Keratinocyte (primary cell): ENCODE data around the gene CWC27. TPM values are rescaled to one million over a fixed set of nuclear protein-coding genes. Genes with fewer than 3 reads are reported as not detected.

Experiments used
- DNase-seq: peaks from one replicate; pipeline ENCODE4 v3.0.0-alpha.2; 2011; ENCODE audit warnings: low read depth, missing footprints, low spot score
- FAIRE-seq: peaks from 2 replicates; lab custom pipeline; 2011; peaks lifted over from hg19 to GRCh38; lab: Jason Lieb, UNC
- H2AFZ ChIP-seq: 2 replicates; pipeline ENCODE4 v1.6.0; 2012; ENCODE audit warnings: low read length, control low read depth, inconsistent platforms; ENCODE audit not compliant: control insufficient read depth
- H3K27ac ChIP-seq: 2 replicates; pipeline ENCODE4 v1.5.1; 2011; ENCODE audit warnings: low read length; ENCODE audit not compliant: control insufficient read depth, insufficient read depth
- H3K27me3 ChIP-seq: 3 replicates; pipeline ENCODE4 v1.6.0; 2011; ENCODE audit warnings: low read length; ENCODE audit not compliant: control insufficient read depth, insufficient read depth; ENCODE audit errors: extremely low read depth
- H3K36me3 ChIP-seq, 2 experiments: 2 replicates in 1 of 2; 3 replicates in 1 of 2; pipeline ENCODE4 v1.5.1; 2011; ENCODE audit warnings: low read length in 2 of 2, mild to moderate bottlenecking in 1 of 2; ENCODE audit not compliant: control insufficient read depth in 2 of 2, insufficient read depth in 2 of 2; ENCODE audit errors: extremely low read depth in 1 of 2
- H3K4me1 ChIP-seq: 3 replicates; pipeline ENCODE4 v1.5.1; 2011; ENCODE audit warnings: low read length; ENCODE audit not compliant: control insufficient read depth, insufficient read depth; ENCODE audit errors: extremely low read depth
- H3K4me2 ChIP-seq: 3 replicates; pipeline ENCODE4 v1.6.0; 2011; ENCODE audit warnings: low read depth, low read length; ENCODE audit not compliant: control insufficient read depth, insufficient read depth; ENCODE audit errors: extremely low read depth
- H3K4me3 ChIP-seq, 3 experiments: fragments of 200-600 bp in 1 of 3; sonication (generic) in 1 of 3; 2 replicates in 2 of 3; 3 replicates in 1 of 3; pipeline ENCODE4 v1.5.1; 2011 to 2016; ENCODE audit warnings: low read length in 3 of 3, mild to moderate bottlenecking in 3 of 3, control low read depth in 2 of 3, inconsistent platforms in 1 of 3, low read depth in 1 of 3, mixed read lengths in 1 of 3, mixed run types in 1 of 3, moderate library complexity in 1 of 3; ENCODE audit not compliant: control insufficient read depth in 2 of 3, insufficient read depth in 2 of 3; ENCODE audit errors: extremely low read depth in 1 of 3
- H3K79me2 ChIP-seq: 2 replicates; pipeline ENCODE4 v1.6.0; 2012; ENCODE audit warnings: low read length; ENCODE audit not compliant: control insufficient read depth, insufficient read depth
- H3K9ac ChIP-seq: 3 replicates; pipeline ENCODE4 v1.6.0; 2011; ENCODE audit warnings: low read length; ENCODE audit not compliant: control insufficient read depth, insufficient read depth; ENCODE audit errors: extremely low read depth
- H3K9me1 ChIP-seq: 3 replicates; pipeline ENCODE4 v1.6.0; 2011; ENCODE audit warnings: low read length; ENCODE audit not compliant: control insufficient read depth, insufficient read depth; ENCODE audit errors: extremely low read depth
- H3K9me3 ChIP-seq: 2 replicates; pipeline ENCODE4 v1.5.1; 2012; ENCODE audit warnings: low read depth, low read length; ENCODE audit not compliant: control insufficient read depth
- H4K20me1 ChIP-seq: 3 replicates; pipeline ENCODE4 v1.6.0; 2011; ENCODE audit warnings: low read length; ENCODE audit not compliant: control insufficient read depth, insufficient read depth; ENCODE audit errors: extremely low read depth
- EZH2 ChIP-seq: IDR thresholded peaks from one replicate; pipeline ENCODE4 v1.6.1; 2012; ENCODE audit warnings: inconsistent platforms, mild to moderate bottlenecking, low read length, moderate library complexity
- dilution Hi-C: fragments of 300-500 bp; cut with MboI; formaldehyde crosslinking; loops from one replicate; pipeline ENCODE4 v1.7.0; 2020; ENCODE audit warnings: low sequenced_read_pairs; ENCODE audit not compliant: extremely low pct_ligation_motif_present
- polyA plus RNA-seq, 5 experiments: library from polyadenylated mRNA; depleted of rRNA in 3 of 5; stranded (reverse) in 3 of 5; stranded (forward) in 1 of 5; unstranded in 1 of 5; fragments of >200 nt; gene quantifications; 1 replicate in 1 of 5; 2 replicates in 3 of 5; 3 replicates in 1 of 5; pipeline versions ENCODE4 v1.2.1 to v1.2.3, GENCODE V29; 2011 to 2012; ENCODE audit warnings: missing spikeins in 2 of 5, low read depth in 1 of 5, low replicate concordance in 1 of 5
- TF ChIP-seq, protein P1 (sequence below), 3 experiments: IDR thresholded peaks in 1 of 3; conservative IDR thresholded peaks in 1 of 3; optimal IDR thresholded peaks in 1 of 3; 2 replicates in 2 of 3; 3 replicates in 1 of 3; pipeline versions ENCODE3 to v1.5.1; 2011; ENCODE audit warnings: low read length in 3 of 3, mild to moderate bottlenecking in 3 of 3, moderate library complexity in 2 of 3, control low read depth in 1 of 3, inconsistent platforms in 1 of 3; ENCODE audit not compliant: insufficient read depth in 2 of 3; ENCODE audit errors: extremely low read depth in 1 of 3

CWC27 gene
- polyA plus RNA-seq, 1 donor (not counting 4 experiments of a cell fraction or from before 2014, with no cell fraction given): 31.8 TPM

DNA sequence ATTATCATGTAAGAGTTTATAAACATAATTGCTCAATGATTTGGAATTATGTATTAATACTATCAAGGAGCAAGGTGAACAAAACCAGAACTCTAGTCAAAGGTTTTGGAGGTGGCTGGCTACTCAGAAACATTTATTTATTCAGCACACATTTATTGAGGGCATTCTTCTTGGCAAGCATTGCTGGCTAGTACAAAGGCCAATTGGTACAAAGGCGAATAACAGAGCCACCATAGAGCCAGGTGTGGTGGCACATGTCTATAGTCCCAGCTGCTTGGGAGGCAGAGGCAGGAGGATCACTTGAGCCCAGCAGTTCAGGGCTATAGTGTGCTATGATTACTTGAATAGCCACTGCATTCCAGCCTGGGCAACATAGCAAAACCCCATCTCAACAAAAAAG is 242.1 kb downstream of the CWC27 start:
- no peaks in the 10 kb centered on the region for H3K79me2 ChIP-seq
- H3K27ac ChIP-seq: no peak overlapping the region
- peaks cover 4% of the 10 kb centered on the region for H3K4me1 ChIP-seq
- no peaks in the 10 kb centered on the region for H4K20me1 ChIP-seq
- no peak overlapping the region for H3K9ac ChIP-seq
- TF ChIP-seq, protein P1, sequence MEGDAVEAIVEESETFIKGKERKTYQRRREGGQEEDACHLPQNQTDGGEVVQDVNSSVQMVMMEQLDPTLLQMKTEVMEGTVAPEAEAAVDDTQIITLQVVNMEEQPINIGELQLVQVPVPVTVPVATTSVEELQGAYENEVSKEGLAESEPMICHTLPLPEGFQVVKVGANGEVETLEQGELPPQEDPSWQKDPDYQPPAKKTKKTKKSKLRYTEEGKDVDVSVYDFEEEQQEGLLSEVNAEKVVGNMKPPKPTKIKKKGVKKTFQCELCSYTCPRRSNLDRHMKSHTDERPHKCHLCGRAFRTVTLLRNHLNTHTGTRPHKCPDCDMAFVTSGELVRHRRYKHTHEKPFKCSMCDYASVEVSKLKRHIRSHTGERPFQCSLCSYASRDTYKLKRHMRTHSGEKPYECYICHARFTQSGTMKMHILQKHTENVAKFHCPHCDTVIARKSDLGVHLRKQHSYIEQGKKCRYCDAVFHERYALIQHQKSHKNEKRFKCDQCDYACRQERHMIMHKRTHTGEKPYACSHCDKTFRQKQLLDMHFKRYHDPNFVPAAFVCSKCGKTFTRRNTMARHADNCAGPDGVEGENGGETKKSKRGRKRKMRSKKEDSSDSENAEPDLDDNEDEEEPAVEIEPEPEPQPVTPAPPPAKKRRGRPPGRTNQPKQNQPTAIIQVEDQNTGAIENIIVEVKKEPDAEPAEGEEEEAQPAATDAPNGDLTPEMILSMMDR (optimal IDR thresholded peaks at IDR 0.05 in 1 of 3, IDR thresholded peaks at IDR 0.05 in 1 of 3, conservative IDR thresholded peaks at IDR 0.05 in 1 of 3; ENCODE audit: extremely low read depth in 1 of 3, insufficient read depth in 2 of 3, low read length in 3 of 3): no peak
- no peak for TF ChIP-seq EZH2
- H3K9me1 ChIP-seq: no peaks in the 10 kb centered on the region
- no peak overlapping the region for H3K4me3 ChIP-seq
- H2AFZ ChIP-seq: no peak overlapping the region
- no peaks in the 10 kb centered on the region for H3K36me3 ChIP-seq
- dilution Hi-C loops: no loop called here
- H3K27me3 ChIP-seq: no peaks in the 10 kb centered on the region
- FAIRE-seq: no peak
- H3K9me3 ChIP-seq: no peaks in the 10 kb centered on the region
- DNase-seq: no peak
- H3K4me2 ChIP-seq: no peak overlapping the region

DNA sequence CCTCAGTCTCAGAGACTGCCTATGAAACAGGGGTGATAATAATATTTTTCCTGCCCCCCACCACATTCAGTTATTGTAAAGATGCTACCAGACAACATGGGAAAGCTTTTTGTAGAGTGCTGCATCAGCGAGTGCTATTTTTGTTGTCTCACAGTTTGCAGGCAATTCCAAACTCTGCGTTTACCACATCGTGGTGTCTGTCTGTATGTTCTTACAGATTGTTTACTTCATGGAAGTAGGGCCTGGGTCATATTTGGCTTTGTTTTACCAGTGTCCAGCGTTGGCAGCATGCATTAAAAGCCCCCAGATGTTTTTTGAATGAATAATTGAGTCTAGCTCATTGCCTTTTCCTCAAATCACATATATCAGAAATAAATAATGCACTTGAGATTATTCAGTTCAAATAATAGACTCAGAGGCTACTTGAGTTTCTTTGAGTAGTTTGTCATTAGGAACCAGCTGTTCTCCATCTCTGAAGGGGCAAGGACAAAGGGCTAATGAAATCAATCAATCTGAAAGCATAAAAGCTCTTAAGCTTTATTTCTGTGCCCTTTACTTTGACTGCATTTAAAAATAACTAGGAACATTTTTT is 243.7 kb downstream of the CWC27 start:
- no peak for TF ChIP-seq EZH2
- TF ChIP-seq, protein P1 (optimal IDR thresholded peaks at IDR 0.05 in 1 of 3, IDR thresholded peaks at IDR 0.05 in 1 of 3, conservative IDR thresholded peaks at IDR 0.05 in 1 of 3; ENCODE audit: extremely low read depth in 1 of 3, insufficient read depth in 2 of 3, low read length in 3 of 3): no peak
- H3K4me3 ChIP-seq: no peak overlapping the region
- H2AFZ ChIP-seq: no peak overlapping the region
- H3K9me3 ChIP-seq: no peaks in the 10 kb centered on the region
- no peaks in the 10 kb centered on the region for H3K9me1 ChIP-seq
- no peak overlapping the region for H3K4me2 ChIP-seq
- H3K4me1 ChIP-seq: no peaks in the 10 kb centered on the region
- no peaks in the 10 kb centered on the region for H3K27me3 ChIP-seq
- H3K9ac ChIP-seq: no peak overlapping the region
- DNase-seq: no peak
- H3K27ac ChIP-seq: no peak overlapping the region
- H4K20me1 ChIP-seq: no peaks in the 10 kb centered on the region
- H3K79me2 ChIP-seq: no peaks in the 10 kb centered on the region
- dilution Hi-C loops: no loop called here
- H3K36me3 ChIP-seq: no peaks in the 10 kb centered on the region
- no peak for FAIRE-seq
